HG03280 (cell line): ENCODE results near the gene CSGALNACT2.
"Not testable (repeated sequence)": the region's sequence is repeated elsewhere in the genome, so short reads cannot be mapped to it uniquely, and the experiment has no call there.

ENCODE experiments used
- ATAC-seq: cut with Tn5 transposase; IDR thresholded peaks from one replicate; pipeline ENCODE4 v1.9.1; 2021; ENCODE audit warnings: mild to moderate bottlenecking, moderate library complexity; ENCODE audit not compliant: unreplicated experiment

Gene CSGALNACT2, protein sequence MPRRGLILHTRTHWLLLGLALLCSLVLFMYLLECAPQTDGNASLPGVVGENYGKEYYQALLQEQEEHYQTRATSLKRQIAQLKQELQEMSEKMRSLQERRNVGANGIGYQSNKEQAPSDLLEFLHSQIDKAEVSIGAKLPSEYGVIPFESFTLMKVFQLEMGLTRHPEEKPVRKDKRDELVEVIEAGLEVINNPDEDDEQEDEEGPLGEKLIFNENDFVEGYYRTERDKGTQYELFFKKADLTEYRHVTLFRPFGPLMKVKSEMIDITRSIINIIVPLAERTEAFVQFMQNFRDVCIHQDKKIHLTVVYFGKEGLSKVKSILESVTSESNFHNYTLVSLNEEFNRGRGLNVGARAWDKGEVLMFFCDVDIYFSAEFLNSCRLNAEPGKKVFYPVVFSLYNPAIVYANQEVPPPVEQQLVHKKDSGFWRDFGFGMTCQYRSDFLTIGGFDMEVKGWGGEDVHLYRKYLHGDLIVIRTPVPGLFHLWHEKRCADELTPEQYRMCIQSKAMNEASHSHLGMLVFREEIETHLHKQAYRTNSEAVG

DNA sequence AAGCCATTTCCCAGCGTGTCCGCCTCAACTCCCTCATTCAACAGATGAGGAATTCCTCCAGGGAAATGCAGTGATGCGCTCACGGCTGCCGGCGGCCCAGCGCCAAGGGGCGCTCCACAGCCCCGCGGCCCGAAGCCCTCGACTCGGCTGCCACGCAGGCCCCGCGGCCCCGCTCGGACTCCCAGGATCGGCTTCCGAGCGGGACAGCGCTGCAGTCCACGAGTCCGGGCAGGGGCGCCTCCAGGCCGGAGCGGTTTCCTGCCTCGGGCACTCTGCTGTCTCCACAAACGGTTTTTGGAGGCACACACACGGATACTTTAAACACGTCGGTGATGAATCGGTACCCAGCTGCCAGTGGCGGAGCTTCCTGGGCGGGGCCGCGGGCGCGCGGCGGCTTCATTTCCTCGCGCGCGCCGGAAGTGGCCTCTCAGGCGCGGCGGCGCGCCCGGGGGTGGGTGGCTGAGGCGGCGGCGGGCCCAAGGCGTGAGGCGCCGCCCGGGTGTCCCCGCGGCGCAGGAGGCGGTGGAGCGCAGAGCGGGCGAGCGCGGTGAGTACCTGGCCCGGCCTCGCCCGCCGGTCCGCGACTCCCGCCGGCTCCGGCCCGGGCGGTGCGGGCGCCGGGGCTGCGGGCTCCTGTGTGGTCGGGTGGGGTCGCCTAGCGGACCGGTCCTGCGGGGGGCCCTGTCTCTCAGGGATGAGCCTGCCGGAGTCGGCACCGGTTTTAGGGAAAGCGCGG lies at the start of gene CSGALNACT2:
Gene CSGALNACT2, plus strand, starts transcription at position 425 of the 736 bp plus-strand sequence. CDS start 16,705 bp downstream, outside the sequence.
- ATAC-seq, result peak; percentile 79

DNA sequence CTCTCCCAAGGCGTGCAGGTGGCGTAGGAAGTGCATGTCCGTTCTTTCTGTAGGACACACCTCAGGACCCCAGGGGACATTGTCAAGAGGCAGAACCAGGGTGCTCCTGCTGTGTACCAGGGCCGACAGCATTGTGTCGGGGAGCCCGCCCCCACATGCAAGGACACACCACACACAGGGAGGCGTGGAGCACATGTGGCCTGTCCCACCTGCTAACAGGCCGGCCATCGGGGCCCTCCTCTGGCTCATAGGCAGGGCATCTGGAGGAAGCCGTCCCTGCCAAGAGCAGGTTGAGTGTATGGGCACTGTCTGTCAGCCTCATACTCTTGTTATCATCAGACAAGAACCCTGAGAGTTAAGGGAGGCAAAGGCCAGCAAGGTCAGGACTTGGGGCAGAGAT lies 48.7 kb upstream of the CSGALNACT2 start:
- no peak for ATAC-seq

DNA sequence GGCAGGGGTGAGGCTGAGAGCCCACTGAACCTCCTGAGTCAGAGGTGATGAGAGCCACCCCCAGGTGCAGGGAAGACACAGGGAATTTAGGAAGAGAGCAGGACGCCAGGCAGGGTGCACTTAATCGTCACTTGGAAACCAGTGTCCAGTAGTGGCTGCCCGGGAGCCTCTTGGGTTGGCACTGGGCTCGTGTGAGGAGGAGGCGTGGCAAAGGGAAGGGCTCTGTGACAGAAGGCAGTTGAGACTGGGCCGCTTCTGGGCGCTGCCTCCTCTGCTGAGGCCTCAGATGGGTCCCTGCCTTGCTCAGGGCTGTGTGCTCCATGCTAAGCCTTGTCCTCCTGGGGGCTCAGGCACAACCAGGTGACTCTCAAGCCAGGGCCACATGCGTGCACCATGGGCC lies 48.1 kb upstream of the CSGALNACT2 start:
- no peak for ATAC-seq

DNA sequence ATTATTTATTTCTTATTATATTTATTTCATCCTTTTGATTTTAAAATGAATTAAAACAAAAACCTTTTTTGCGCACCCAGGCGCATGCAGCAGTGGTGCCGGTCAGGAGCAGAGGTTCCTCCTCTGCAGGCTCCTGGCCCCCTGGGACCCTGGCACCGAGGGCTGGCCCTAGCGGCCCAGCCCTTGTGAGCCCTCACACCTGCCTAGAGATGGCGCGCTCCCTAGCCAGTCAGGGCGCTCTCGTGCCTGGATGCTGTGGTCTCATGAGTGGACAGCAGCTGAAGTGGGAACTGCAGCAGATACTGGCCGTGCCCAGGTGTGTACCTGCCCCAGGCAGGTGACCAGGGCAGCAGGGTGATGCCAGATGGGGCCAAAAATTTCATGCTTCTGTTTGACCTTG lies 47.6 kb upstream of the CSGALNACT2 start:
- no peak for ATAC-seq

DNA sequence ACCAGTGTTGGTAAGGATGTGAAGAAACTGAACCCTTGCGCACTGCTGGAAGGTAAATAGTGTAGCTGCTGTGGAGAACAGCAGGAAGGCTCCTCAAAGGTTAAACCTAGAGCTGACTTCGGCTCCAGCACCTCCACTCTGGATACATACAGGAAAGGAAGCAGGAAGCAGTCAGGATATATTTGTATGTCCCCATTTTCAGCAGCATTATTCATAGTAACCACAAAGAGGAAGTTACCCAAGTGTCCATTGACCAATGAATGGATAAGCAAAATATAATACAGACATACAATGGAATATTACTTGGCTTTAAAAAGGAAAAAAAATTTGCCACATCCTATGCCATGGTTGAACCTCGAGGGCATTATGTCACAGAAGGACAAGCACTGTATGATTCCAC lies 46.4 kb upstream of the CSGALNACT2 start:
- ATAC-seq, result no peak

DNA sequence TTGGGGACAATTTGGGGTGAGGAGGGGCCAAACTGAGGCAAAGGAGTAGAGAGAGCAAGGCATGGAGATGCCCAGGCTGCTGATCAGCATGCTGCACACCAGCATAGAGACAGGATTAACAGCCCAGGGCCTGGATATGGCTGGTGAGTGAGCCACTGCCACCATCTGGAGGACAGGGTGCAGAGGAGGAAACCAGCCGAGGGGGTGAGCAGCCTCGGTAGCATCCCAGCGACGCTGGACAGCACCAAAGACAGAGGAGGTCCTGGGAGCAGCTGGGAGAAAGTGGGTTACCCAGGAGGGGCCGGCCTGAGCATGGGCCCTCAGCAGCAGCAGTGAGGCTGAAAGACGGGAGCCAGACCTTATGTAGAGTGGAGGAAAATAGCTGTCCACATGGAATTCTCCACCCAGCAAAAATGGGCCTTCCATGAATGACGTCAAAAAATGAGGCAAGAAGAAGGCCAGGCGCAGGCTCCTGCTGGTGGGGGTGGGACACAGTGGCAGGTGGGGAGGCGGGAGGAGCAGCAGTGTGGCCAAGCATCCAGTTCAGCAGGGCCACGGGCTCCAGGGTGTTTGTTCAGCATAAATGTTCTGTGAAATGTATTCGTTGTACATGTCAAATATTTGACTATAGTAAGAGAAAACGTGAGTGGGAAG lies 44.7 kb upstream of the CSGALNACT2 start:
- no peak for ATAC-seq

DNA sequence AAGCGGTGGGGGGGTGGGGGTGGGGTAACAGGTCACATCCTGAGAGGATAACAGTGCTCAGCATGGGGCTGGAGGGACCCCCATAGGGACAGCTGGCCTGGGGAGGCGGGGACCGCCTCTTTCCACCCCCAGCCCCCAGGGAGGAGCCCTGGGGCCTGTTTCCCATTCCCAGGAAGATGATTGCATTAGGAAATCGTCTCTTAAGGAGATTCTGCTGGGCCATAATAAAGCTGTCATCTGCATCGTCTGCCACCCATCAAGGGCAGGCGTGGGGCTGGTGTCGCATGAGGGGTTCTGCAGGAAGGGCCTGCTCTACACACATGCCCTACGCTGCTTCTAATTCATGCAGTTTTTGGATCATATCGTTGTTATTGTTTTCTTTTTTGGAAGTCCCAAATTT lies 44.2 kb upstream of the CSGALNACT2 start:
- ATAC-seq, result no peak

DNA sequence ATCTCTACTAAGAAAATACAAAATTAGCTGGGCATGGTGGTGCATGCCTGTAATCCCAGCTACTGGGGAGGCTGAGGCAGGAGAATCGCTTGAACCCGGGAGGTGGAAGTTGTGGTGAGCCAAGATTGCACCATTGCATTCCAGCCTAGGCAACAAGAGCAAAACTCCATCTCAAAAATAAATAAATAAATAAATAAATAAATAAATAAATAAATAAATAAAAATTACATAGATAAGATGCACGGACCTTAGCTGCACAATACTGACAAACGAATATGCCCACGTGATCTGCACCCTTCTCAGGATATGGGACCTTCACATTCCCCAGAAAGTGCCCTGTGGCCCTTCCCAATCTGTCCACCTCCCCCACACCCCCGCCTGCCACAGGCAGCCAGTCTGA lies 38.9 kb upstream of the CSGALNACT2 start:
- not testable (repeated sequence) for ATAC-seq

DNA sequence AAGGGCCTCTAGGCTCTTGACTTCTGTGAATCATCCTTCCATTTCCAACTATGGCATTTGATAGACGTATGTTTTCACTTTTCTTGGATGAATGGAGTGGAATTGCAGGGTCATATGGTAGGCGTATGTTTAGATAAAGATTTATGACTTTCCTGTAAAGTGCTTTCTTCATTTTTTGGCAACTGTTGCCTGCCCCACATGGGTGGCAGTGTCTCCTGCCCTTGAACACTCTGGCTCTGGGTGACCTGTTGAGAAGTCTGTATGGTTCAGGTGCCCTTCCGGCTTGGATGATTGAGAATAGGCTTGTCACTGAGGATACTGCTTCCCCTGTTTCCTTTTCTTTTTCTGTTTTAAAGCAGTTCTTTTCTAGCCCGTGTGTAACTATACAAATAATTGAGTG lies 38.3 kb upstream of the CSGALNACT2 start:
- no peak for ATAC-seq

DNA sequence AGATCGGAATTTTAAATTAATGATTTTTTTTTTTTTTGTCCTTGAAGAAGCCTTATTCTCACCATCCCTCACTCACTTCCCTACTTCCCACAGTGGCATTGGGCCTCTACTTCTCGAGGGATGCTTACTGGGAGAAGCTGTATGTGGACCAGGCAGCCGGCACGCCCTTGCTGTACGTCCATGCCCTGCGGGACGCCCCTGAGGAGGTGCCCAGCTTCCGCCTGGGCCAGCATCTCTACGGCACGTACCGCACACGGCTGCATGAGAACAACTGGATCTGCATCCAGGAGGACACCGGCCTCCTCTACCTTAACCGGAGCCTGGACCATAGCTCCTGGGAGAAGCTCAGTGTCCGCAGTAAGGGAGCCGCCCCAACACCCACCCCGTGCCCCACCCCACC lies 37.9 kb upstream of the CSGALNACT2 start:
- no peak for ATAC-seq

DNA sequence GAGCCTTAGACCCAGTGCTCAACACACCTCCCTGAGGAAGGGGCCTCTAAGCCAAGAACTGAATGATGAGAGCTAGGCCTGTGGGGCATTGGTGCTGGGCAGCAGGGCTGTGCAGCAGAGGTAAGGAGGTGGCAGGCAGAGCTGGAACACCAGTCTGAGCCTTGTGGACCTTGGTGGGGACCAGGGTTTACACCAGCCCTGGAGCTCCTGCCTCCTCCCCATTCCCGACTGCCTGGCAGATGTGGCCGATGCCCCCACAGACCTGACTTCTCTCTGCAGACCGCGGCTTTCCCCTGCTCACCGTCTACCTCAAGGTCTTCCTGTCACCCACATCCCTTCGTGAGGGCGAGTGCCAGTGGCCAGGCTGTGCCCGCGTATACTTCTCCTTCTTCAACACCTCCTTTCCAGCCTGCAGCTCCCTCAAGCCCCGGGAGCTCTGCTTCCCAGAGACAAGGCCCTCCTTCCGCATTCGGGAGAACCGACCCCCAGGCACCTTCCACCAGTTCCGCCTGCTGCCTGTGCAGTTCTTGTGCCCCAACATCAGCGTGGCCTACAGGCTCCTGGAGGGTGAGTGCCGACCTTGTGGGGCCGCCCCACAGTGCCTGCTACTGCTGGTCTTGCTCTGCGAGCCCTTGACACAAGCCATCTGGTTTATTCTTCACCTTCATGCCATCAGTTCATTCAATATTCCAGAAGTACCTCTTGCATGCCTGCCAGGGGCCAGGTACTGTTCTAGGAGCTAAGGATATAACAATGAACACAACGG lies 36.0 kb upstream of the CSGALNACT2 start:
- ATAC-seq, result no peak

DNA sequence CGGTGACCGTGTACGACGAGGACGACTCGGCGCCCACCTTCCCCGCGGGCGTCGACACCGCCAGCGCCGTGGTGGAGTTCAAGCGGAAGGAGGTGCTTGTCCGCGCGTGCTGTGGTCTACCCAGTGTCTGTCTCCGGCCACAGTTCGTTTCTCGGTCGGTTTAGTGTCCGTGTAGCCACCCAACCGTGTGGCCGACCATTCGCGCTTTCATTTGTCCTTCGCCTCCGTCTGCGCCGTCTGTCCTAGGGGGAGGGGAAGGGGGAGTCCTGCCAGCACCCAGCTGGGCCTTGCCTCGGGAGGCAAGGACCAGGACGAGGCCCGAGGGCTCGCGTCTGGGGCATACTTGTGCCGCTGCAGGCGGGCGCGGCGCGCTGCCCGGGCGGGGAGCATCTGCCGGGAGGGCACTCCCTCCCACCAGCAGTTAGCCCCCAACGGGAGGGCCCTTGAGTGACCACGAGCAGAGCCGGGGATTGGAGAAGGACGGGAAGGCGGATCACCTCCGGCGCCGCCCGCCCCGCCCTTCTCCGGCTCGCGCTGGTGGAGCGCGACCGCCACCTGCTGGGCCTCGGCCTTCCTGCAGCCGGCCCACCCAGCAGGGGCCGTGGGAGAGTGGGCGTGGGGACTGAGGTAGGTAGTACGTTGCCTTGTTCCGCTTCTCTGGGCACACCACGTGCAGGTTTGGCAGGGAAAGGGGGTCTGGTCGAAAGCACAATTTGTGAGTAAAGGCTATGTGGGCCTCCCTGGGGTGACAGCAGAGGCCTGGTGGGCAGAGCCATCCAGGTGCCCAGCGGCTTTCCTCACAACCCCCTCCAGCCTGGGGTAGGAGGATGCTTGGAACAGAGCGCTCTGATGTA lies 32.9 kb upstream of the CSGALNACT2 start:
- peak; percentile 82 for ATAC-seq

DNA sequence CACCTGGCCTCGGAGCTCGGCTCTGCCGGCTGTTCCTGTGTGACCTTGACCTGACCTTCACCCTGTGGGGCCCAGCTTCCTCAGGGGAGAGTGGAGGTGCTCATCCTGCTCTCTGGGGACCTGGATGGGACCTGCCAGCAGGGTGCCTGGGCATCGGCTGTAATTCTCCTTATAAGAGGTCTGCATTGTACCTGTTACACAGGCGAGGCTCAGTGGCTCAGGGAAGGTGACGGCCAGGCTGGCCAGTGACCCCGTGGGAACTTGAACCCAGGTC lies 32.4 kb upstream of the CSGALNACT2 start:
- no peak for ATAC-seq

DNA sequence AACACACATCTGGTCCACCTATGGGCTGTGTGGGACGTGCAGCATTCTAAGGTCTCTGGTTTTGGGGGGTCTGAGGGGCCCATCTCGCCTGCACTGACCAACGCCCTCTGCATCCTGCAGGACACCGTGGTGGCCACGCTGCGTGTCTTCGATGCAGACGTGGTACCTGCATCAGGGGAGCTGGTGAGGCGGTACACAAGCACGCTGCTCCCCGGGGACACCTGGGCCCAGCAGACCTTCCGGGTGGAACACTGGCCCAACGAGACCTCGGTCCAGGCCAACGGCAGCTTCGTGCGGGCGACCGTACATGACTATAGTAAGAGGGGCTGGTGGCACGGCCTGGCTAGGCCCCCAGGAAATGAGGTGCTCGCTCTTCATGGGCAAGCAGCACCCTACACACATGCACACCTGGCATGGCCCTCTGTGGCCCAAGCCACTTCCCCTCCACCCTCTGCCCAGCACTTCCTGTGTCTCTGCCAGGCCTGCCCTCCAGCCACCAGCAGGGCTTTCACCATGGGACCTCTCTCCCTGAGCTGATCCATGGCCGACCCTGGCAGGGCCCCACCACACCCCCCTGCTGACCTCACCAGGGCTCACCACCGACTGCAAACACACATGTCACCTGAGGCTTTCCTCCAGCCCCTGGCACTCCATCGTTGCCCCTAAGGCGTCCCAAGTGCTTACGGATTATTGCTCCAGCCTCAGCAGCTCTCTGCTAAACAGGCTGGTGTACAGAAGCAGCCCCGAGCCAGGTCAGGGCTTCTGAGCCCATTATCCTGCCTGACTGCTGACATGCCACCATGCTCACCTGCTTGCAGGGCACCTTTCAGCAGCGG lies 31.8 kb upstream of the CSGALNACT2 start:
- no peak for ATAC-seq

DNA sequence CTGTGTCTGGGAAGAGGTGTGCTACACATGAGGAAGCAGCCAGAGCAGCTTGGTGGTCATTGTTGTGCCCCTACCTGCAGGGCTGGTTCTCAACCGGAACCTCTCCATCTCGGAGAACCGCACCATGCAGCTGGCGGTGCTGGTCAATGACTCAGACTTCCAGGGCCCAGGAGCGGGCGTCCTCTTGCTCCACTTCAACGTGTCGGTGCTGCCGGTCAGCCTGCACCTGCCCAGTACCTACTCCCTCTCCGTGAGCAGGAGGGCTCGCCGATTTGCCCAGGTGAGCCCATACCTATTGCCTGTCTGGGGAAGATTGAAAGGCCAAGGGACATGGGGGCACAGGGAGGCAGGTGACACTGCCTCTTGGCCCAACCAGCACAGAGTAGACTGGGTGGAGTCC lies 29.3 kb upstream of the CSGALNACT2 start:
- ATAC-seq, result no peak

DNA sequence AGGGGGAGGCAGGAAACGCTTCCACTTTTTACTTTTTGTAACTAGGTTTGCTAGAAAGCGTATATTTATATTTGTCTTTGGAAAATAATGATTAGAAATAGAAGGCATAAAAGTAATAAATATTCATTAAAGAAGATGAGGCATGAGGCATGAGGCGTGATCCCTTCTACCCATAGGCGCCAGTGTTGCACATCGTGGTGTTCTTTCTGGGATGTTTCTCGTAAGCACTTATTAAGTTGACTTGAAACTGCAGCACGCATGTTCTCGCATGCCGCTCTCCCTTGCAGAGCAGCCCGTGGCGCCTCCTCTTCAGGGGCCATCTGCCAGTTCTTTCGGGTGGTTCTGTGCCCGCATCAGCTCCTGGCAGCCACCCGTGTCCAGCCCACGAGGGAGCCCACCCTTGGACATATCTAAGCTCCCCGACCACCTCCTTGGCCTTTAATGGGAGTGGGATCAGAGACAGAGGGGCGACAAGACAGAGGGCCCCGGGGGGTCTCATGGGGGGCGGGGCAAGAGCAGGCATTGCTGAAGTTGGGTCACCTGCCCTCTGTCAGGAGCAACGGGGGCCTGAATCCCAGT lies 28.5 kb upstream of the CSGALNACT2 start:
- no peak for ATAC-seq

DNA sequence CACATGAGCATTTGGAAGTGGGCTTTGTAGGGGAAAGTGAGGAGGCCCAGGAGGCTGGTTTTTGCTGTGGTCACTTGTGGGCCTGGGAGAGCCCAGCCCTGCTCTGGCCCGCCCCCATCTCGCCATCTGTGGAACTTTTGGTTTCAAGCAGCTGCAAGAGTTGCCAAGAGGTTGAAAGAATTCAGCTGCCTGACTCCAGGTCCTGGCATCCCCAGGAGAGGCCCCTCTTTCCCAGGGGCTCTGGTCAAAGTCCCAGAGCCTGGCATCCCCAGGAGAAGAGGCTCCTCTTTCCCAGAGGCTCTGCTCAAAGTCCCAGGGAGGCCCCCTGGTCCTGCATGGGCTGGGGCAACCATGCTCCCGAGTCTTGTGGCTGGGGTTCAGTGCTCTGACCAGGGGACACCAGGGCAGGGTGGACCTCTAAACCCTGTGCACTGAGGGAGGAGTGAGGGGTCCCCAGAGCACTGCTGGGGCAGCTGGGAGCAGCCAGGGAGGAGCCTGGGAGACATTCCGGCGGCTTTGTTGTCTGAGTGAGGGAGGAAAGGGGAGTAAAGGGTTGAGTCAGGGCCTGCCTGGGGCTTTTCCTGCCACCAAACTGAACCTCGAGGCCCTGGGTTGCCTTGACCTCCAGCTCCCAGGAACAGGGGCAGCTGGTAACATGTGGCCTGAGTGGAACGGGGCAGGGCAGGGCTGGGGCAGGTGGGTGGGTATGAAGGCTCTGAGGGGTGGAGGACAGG lies 27.7 kb upstream of the CSGALNACT2 start:
- ATAC-seq, result peak; percentile 58

DNA sequence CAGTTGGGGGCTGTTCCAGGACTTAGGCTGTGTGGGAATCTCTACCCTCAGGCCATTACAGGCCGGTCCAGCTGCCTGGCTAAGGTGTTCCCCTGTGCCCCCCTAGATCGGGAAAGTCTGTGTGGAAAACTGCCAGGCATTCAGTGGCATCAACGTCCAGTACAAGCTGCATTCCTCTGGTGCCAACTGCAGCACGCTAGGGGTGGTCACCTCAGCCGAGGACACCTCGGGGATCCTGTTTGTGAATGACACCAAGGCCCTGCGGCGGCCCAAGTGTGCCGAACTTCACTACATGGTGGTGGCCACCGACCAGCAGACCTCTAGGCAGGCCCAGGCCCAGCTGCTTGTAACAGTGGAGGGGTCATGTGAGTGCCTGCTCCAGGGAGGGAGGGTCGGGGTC lies 27.1 kb upstream of the CSGALNACT2 start:
- ATAC-seq, result no peak
